GM19372 (cell line): ENCODE measurements around the gene CYP2B6.
"Not testable (repeated sequence)": the region's sequence is repeated elsewhere in the genome, so short reads cannot be mapped to it uniquely, and the experiment has no call there.

Experiments used
- ATAC-seq: cut with Tn5 transposase; IDR thresholded peaks from one replicate; pipeline ENCODE4 v1.9.1; 2021; ENCODE audit warnings: mild to moderate bottlenecking, low read depth, moderate library complexity; ENCODE audit not compliant: unreplicated experiment

Gene CYP2B6

DNA sequence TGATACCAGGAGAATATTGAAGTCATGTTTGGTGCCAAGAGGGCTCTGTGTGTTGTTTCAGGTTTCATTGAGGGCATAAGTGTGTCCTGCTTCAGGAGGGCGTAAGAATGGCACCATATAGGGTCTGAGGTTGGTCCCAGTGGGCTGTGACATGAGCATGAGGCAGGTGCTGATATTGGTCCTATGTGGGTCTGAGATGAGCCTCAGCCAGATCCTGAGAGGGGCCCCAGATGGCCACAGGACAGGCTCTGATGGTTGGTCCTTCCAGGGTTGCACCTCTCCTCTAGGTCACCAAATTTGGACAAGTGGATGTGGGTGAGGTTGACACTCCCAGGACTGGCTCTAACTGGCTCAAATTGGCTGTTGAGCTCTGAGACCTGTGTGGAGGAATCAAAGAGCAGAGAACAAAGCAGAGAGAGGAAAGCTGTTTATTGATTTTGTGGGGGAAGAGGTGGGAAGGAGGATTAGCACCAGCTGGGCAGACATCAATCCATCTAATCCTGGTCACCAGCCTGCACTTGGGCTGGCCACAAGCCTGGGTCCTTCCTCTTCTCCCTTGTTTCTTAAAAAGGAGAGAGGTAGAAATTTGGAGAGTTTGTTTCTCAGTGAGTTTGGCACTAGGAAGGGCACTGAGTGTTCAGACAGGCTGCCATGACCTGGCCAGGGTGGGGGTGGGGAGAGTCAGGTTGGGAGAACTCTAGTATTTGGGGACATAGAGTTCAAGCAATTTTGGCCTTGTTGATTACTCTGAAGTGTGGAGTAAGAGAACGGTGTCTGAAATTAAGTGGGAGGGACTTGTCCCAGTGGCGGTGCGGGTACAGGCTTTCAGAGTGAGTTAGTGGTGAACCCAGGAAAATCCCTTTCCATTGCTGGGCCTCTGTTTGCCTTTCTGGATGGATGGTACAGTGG, 38.7 kb downstream of the CYP2B6 start:
- ATAC-seq, result no peak

DNA sequence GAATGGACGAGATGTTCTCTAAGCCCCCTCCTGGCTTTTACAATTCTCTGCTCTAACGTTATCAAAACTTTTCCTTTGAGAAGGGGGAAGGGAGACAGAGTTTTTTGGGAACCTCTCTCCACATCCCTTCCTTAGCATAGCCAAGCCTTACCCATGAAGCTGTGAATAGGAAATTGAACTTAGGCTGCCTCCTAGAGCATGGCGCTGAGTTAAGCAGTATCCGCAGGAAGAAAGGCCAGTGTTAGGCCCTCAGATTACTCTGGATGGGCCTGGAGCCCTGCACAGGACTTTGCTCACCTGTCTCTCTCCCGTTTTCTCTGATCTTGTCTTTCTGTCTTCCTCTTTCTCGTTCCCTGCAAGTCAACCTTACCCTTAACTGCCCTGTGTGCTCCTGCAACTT, 39.6 kb downstream of the CYP2B6 start:
- no peak for ATAC-seq

DNA sequence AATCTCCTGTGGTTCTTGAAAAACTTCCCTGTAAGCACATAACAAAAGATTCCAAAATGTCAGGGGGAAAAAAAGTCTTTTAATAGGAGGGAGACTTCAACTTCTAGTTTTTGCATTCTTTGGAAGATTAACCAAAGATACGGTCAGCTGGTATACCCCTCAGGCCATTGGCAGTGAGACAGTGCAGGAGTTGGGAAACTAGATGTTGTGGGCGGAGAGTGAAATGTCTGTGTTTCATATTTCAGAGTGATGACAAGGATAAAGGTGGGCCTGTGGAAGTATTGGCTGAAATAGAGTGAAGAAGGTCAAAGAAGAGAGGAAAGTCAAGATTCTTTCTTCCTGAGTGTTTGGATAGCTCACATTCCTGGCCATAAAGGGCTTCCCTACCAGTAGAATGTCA, 40.8 kb downstream of the CYP2B6 start:
- ATAC-seq, result no peak

DNA sequence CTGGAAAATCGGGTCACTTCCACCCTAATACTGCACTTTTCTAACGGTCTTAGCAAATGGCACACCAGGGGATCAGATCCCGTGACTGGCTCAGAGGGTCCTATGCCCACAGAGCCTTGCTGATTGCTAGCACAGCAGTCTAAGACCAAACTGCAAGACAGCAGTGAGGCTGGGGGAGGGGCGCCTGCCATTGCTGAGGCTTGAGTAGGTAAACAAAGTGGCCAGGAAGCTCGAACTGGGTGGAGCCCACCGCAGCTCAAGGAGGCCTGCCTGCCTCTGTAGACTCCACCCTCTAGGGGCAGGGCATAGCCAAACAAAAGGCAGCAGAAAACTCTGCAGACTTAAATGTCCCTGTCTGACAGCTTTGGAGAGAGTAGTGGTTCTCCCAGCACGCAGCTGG, 42.2 kb downstream of the CYP2B6 start:
- not testable (repeated sequence) for ATAC-seq

DNA sequence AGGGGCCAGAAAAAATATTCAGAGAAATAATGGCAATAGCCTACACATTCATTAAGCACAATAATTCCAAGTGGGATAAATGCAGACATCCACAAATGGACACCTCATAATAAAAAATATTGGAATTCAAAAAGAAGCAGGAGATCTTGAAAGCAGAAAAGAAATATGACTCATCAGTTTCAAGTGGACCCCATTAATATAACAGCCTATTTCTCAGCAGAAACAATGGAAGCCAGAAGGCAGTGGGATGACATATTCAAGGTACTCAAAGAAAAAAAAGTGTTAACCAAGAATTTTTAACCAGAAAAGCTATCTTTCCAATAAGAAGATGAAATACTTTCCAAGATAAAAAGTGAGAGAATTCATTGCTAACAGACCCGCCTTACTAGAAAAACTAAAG, 48.7 kb downstream of the CYP2B6 start:
- ATAC-seq, result no peak

DNA sequence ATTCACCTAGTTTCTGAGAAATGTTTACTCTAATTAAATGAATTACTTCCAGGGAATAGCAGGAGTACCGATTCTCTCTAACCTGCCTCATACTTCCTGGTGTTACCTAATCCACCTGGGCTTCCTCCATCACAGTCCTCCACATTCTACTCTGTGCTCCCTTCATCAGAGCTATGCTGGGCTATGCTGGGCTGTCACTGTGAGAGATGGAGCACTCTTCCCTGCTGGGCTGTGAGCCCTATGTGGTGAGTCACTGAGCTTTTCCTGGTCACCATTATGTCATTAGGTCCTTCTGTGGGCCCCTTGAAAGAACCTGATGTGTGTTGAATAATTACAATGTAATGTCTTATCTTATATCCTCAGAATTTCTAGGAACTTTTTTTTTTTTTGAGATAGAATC, 54.0 kb downstream of the CYP2B6 start:
- ATAC-seq, result not testable (repeated sequence)

DNA sequence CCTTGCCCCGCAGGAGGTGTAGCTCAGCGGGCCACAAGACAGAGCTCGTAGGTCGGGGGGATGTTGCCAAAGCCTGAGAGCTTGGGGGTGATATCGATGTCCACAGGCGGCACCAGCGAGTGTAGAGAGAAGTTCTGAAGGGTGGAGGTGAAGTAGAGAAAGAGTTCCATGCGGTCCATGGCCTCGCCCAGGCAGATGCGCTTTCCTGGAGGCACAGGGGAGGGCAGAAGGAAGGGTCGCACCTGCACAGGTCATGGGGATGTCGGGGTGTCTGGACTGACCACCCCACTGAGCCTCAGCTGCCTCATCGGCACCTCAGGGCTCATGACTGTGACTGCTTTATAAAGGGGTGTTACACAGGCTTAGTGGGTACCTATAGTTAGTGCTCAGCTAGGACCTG, 59.3 kb downstream of the CYP2B6 start:
- no peak for ATAC-seq

DNA sequence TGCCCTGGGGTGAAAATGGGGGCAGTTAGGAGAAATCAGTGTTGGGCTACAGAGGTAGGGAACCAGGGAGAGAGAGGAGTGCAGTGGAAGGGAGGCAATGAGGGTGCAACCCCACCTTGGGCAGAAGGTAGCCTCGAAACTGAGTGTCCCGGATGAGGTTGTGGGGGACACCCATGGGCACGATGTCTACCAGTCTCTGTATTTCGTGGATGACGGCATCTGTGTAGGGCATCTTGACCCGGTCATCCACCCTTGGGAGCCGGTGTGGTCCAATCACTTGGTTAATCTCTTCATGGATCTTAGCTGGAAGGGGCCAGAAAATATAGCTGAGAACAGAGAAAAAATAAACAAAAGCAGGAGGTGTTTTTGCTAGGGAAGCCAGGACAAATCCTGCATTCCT, 61.1 kb downstream of the CYP2B6 start:
- ATAC-seq, result not testable (repeated sequence)

DNA sequence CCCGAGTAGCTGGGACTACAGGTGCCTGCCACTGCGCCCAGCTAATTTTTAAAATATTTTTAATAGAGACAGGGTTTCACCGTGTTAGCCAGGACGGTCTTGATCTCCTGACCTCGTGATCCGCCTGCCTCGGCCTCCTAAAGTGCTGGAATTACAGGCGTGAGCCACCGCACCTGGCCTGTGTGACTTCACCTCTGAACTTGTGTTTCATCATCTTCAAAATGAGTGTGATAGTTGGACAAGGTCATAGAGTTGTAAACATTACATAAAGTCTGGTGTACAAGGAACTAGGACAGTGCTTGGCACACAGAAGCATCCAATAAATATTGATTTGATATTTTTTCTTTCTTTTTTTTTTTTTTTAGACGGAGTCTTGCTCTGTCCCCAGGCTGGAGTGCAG, 62.2 kb downstream of the CYP2B6 start:
- not testable (repeated sequence) for ATAC-seq

DNA sequence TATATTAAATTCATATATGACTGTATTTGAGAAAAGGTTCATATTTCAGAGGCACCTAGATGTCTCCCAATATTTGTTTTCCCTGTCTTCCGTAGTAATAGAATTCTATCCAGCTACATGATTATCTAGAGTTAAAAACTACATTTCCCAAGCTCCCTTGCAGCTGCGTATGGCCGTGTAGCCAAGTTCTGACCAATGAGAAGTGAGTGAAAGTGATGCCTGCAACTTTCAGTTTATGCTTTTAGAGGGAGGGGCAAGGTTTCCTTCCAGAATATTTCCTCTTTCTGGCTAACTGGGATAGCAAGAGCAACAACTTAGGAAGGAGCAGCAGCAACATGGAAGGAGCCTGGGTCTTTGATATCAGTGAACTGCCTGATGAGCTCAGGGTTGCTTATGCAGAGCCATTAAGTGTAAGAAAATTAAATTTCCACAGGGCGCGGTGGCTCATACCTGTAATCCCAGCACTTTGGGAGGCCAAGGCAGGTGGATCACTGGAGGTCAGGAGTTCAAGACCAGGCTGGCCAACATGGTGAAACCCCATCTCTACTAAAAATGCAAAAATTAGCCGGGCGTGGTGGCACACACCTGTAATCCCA, 74.0 kb downstream of the CYP2B6 start:
- ATAC-seq, result no peak
